DOHH2 (cell line): ENCODE data around the gene AKIP1.

Experiments
- H3F3A ChIP-seq: fragments of 200-600 bp; sonication (generic), shearing (Covaris generic); 2 replicates; pipeline ENCODE4 v1.6.0; 2016; ENCODE audit warnings: antibody characterized with exemption, mild to moderate bottlenecking; ENCODE audit not compliant: control insufficient read depth, insufficient read depth
- H3K27ac ChIP-seq: fragments of 200-600 bp; sonication (generic); 2 replicates; pipeline ENCODE4 v1.5.1; 2014; ENCODE audit warnings: low read depth, mild to moderate bottlenecking, low read length, moderate library complexity
- H3K27me3 ChIP-seq: fragments of 200-600 bp; sonication (generic); 2 replicates; pipeline ENCODE4 v1.6.1; 2014; ENCODE audit warnings: mild to moderate bottlenecking, low read length, mixed read lengths; ENCODE audit not compliant: control insufficient read depth
- H3K36me3 ChIP-seq: fragments of 200-600 bp; sonication (generic); 2 replicates; pipeline ENCODE4 v1.6.1; 2014; ENCODE audit warnings: mild to moderate bottlenecking, low read length, moderate library complexity, mixed read lengths; ENCODE audit not compliant: control insufficient read depth
- H3K4me1 ChIP-seq: fragments of 200-600 bp; sonication (generic); 2 replicates; pipeline ENCODE4 v1.6.1; 2014; ENCODE audit warnings: mild to moderate bottlenecking, low read length, mixed read lengths; ENCODE audit not compliant: control insufficient read depth
- H3K4me2 ChIP-seq: fragments of 200-600 bp; sonication (generic); 2 replicates; pipeline ENCODE4 v1.6.0; 2014; ENCODE audit warnings: mild to moderate bottlenecking, low read length, moderate library complexity
- H3K4me3 ChIP-seq: fragments of 200-600 bp; sonication (generic); 2 replicates; pipeline ENCODE4 v1.5.1; 2014; ENCODE audit warnings: mild to moderate bottlenecking, low read length, mixed read lengths
- H3K79me2 ChIP-seq: fragments of 200-600 bp; sonication (generic); 2 replicates; pipeline ENCODE4 v1.6.1; 2014; ENCODE audit warnings: mild to moderate bottlenecking, low read length, mixed read lengths; ENCODE audit not compliant: control insufficient read depth
- H3K9me2 ChIP-seq: fragments of 200-600 bp; sonication (generic); replicated peaks from 2 replicates; pipeline ENCODE4 v1.6.1; 2014; ENCODE audit warnings: mild to moderate bottlenecking, low read length, mixed read lengths; ENCODE audit not compliant: control insufficient read depth
- H3K9me3 ChIP-seq: fragments of 200-600 bp; sonication (generic); 2 replicates; pipeline ENCODE4 v1.6.1; 2014; ENCODE audit warnings: antibody characterized with exemption, low read length, mixed read lengths; ENCODE audit not compliant: control insufficient read depth, insufficient read depth
- H4K20me1 ChIP-seq: fragments of 200-600 bp; sonication (generic); 2 replicates; pipeline ENCODE4 v1.6.0; 2014; ENCODE audit warnings: low read depth, mild to moderate bottlenecking, antibody characterized with exemption, low read length, moderate library complexity; ENCODE audit not compliant: control insufficient read depth, insufficient read depth
- EZH2phosphoT487 ChIP-seq: fragments of 200-600 bp; sonication (generic); IDR thresholded peaks from 2 replicates; pipeline ENCODE4 v1.6.1; 2017; ENCODE audit warnings: borderline replicate concordance, mild to moderate bottlenecking, antibody characterized with exemption, low read length, moderate library complexity, mixed read lengths
- TF ChIP-seq, protein P1 (sequence below): fragments of 200-600 bp; sonication (generic); IDR thresholded peaks from one replicate; pipeline ENCODE4 v1.5.1; 2014; ENCODE audit warnings: antibody characterized with exemption, mild to moderate bottlenecking, low read depth, low read length; ENCODE audit not compliant: poor library complexity, severe bottlenecking

Gene AKIP1

DNA sequence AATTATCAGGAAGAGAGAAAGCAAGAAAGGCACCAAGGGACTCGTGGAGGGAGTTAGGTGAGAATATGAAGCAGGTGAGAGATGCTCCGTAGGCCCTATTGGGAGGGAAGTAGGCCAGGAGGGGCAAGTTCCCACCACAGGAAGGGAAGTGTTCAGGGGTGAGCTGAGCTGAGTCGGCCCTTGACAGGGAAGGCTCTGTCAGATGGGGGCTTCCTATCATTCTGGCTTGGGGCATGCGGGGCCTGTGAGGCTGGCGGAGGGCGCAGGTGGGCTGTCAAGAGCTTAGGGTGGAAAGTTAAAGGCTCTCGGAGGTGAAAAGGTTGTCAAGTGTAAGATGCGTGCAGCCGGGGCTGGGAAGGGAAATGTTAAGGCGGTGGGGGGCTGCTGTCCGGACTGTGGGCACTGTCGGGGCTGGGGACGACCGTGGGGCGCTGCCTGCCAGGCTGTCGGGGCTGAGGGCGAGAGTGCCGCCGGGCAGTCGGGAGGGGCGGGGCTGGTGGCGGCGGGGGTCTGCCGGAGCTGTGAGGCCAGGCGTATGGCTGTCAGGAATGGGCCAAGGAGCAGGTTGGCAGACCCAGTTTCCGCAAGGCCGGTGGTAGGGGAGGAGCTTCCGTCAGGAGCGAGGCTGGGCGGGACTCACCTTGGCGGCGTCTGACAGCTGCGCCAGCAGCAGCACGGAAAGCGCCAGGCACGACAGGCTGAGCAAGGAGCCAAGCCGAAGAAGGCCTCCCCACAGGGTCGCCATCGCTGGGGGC, 52.8 kb downstream of the AKIP1 start:
- Histone ChIP-seq H3K27ac (peak overlapping the region; percentile 45), H3K36me3 (peaks cover 13% of the 10 kb centered on the region), H3K79me2 (peaks cover 59% of the 10 kb centered on the region), H3K9me3 (no peaks in the 10 kb centered on the region), H3K9me2 (no peaks in the 10 kb centered on the region), H3F3A (no peaks in the 10 kb centered on the region; the same call in 1 of the 2 replicates), H4K20me1 (0 out of 2 replicates have a peak, but pooled peaks cover 3% of the 10 kb centered on the region), H3K4me2 (peak overlapping the region; percentile 80), H3K4me3 (peak overlapping the region; percentile 77), H3K27me3 (no peaks in the 10 kb centered on the region), H3K4me1 (peaks cover 25% of the 10 kb centered on the region)
- TF ChIP-seq EZH2phosphoT487, result no peak
- TF ChIP-seq, protein P1, sequence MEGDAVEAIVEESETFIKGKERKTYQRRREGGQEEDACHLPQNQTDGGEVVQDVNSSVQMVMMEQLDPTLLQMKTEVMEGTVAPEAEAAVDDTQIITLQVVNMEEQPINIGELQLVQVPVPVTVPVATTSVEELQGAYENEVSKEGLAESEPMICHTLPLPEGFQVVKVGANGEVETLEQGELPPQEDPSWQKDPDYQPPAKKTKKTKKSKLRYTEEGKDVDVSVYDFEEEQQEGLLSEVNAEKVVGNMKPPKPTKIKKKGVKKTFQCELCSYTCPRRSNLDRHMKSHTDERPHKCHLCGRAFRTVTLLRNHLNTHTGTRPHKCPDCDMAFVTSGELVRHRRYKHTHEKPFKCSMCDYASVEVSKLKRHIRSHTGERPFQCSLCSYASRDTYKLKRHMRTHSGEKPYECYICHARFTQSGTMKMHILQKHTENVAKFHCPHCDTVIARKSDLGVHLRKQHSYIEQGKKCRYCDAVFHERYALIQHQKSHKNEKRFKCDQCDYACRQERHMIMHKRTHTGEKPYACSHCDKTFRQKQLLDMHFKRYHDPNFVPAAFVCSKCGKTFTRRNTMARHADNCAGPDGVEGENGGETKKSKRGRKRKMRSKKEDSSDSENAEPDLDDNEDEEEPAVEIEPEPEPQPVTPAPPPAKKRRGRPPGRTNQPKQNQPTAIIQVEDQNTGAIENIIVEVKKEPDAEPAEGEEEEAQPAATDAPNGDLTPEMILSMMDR, result no peak

DNA sequence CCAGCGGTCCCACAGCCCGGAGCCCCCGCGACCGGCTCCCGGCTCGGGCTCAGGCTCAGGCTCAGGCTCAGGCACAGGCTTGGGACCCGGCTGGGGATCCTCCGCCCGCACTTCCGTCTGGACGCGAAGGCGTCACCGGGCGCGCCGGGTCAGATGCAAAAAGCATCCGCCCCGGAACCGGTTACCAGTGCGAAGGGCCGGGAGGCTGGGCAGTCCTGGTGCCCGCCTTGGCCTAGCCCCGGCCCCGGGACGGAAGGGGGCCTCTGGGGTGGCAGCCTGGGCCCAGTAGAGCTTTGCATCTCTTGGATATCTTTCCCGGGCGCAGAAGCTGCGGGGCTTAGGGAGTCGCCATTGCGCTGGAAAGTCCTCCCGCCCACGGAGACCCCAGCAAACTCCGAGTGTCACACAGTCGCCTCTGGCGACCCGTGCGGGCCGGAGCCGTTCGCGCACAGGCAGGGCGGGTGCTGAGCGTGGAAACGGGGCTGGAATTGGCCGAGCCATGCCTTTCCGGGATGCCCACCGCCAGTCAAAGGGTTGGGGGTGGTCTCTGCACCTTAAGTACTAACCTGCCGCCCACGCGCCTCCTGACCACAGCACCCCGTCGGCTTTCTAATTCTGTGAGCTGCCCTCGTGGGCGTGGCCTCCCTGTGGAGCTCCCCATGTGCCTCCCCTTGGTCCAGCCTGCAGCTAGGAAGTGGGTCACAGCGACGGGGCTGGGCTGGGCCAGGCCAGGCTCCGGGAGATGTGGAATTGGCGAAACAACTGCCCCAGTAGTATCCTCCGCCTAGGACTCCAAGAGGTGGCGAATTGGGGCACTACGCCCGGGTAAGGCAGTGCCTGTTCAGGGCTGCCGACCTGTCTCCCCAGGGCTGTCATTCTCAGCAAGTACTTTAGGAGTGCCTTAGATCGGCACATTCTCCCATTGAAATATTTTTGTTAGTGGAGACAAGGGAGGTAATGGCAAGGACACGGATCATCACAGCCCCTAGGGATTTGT, 53.6 kb downstream of the AKIP1 start, which contains the start of gene TMEM9B:
TSS of gene TMEM9B (minus strand) at position 119 of the 997 bp plus-strand sequence. CDS start 129 bp downstream, outside the sequence.
- Histone ChIP-seq H3K9me3 (no peaks in the 10 kb centered on the region), H3F3A (no peaks in the 10 kb centered on the region; the same call in 1 of the 2 replicates), H3K9me2 (no peaks in the 10 kb centered on the region), H3K4me1 (peaks cover 22% of the 10 kb centered on the region), H3K36me3 (peaks cover 7% of the 10 kb centered on the region), H3K27me3 (no peaks in the 10 kb centered on the region), H3K79me2 (peaks cover 50% of the 10 kb centered on the region), H3K27ac (peak within 1 kb of the TSS; percentile 45), H4K20me1 (no peaks in the 10 kb centered on the region), H3K4me2 (peak within 1 kb of the TSS; percentile 80), H3K4me3 (peak within 1 kb of the TSS; percentile 77)
- TF ChIP-seq, protein P1, result no peak
- TF ChIP-seq EZH2phosphoT487, result no peak

DNA sequence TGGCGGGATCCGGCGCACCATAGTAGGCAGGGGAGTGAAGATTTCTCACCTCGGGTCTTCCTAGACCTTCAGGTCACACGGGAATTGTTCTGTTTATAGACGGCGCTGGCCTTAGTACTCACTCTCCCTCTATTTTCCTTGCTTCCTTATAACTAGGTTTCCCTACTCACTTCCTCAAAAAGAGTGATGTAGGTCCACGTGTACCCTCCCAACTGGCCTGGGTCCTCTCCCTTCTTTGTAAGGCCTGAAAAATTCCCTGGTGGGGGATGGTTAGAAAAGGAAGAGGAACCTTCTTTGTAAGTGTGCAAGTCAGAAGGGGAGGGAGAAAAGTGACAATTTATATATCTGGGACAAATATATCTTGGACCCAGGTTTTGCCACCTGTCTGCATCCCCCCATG, 56.2 kb downstream of the AKIP1 start:
- Histone ChIP-seq H3K4me2 (no peak overlapping the region), H3K9me3 (no peaks in the 10 kb centered on the region), H3F3A (no peaks in the 10 kb centered on the region; the same call in 1 of the 2 replicates), H3K79me2 (peaks cover 28% of the 10 kb centered on the region), H3K4me3 (no peak overlapping the region), H3K27ac (no peak overlapping the region), H3K36me3 (peaks cover 4% of the 10 kb centered on the region; the same call in 1 of the 2 replicates), H4K20me1 (no peaks in the 10 kb centered on the region), H3K27me3 (no peaks in the 10 kb centered on the region), H3K4me1 (peaks cover 19% of the 10 kb centered on the region), H3K9me2 (no peaks in the 10 kb centered on the region)
- TF ChIP-seq EZH2phosphoT487, result no peak
- TF ChIP-seq, protein P1, result no peak
